RWPE1 (cell line): ENCODE results near the gene FAM171A1.
"Not testable (repeated sequence)": the region's sequence is repeated elsewhere in the genome, so short reads cannot be mapped to it uniquely, and the experiment has no call there.

Source experiments
- CTCF ChIA-PET: fragments of 350-600 bp; sonication (Branson Sonifier 250); formaldehyde crosslinking; extraction: SDS; loops from one replicate; lab custom pipeline; 2021; lab: Yijun Ruan, JAX
- POLR2A ChIA-PET: fragments of 400-600 bp; formaldehyde crosslinking; extraction: SDS; loops from one replicate; lab custom pipeline; 2020; ENCODE audit warnings: antibody characterized with exemption; ENCODE audit not compliant: low non-redundant PET; lab: Yijun Ruan, JAX
- DNase-seq: peaks from one replicate; pipeline ENCODE4 v3.0.0; 2012; ENCODE audit warnings: low spot score
- H3K27ac ChIP-seq: fragments of 450-650 bp; 2 replicates; pipeline ENCODE4 v1.5.1; 2017
- CTCF ChIP-seq: fragments of 450-650 bp; conservative IDR thresholded peaks from 2 replicates; pipeline ENCODE4 v1.5.1; 2017; ENCODE audit warnings: low read depth, mild to moderate bottlenecking

FAM171A1 gene

GRCh38 chr10:15213461-15213861, 157.6 kb downstream of the FAM171A1 start:
- ChIA-PET POLR2A (no interaction called here), CTCF (no interaction called here)
- no peak overlapping the region for H3K27ac ChIP-seq
- DNase-seq: no peak
- TF ChIP-seq CTCF: no peak

- peak; percentile 17 for DNase-seq
- CTCF ChIA-PET: no interaction called here
- TF ChIP-seq CTCF: no peak
- POLR2A ChIA-PET: interaction anchor here (0.6 kb wide), 1 partner anchor 269 kb away, joined by 5 read pairs; no protein-coding TSS in a partner anchor
- no peak overlapping the region for H3K27ac ChIP-seq
Measured at GRCh38 chr10:15211464-15211979, 159.6 kb downstream of the FAM171A1 start.

DNA sequence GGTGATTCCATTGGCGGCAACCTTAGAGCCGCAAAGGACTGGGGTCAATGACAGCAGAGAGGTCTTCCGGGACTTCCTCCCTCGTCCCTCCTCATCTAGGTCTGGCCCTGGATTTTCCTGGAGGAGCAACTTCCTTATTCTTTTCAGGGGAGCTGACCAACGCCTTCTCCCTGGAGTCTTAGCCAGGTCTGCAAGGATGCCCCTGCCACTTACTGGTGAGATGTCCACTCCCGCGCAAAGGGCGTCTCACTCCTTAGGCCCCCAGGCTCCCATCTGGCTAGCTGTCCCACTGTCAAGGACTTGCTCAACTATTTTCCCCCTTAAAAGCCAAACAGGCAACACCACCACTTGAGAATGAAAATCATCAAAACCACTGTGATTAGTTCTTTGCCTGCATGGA, 160.6 kb downstream of the FAM171A1 start:
- ChIA-PET POLR2A (no interaction called here), CTCF (interaction anchor here (0.6 kb wide), 1 partner anchor 160 kb away, joined by 3 read pairs; no protein-coding TSS in a partner anchor)
- DNase-seq: no peak
- H3K27ac ChIP-seq: no peak overlapping the region
- TF ChIP-seq CTCF: no peak

GRCh38 chr10:15209827-15210509, 161.1 kb downstream of the FAM171A1 start:
- POLR2A ChIA-PET: no interaction called here
- CTCF ChIA-PET: no interaction called here
- DNase-seq: peak; percentile 40
- TF ChIP-seq CTCF: peak; percentile 69
- H3K27ac ChIP-seq: no peak overlapping the region

- no peak for TF ChIP-seq CTCF
- ChIA-PET POLR2A (no interaction called here), CTCF (interaction anchor here (0.7 kb wide), 1 partner anchor 43 kb away, joined by 4 read pairs; no protein-coding TSS in a partner anchor)
- no peak overlapping the region for H3K27ac ChIP-seq
- no peak for DNase-seq
Measured at GRCh38 chr10:15208221-15208620, 162.9 kb downstream of the FAM171A1 start.

DNA sequence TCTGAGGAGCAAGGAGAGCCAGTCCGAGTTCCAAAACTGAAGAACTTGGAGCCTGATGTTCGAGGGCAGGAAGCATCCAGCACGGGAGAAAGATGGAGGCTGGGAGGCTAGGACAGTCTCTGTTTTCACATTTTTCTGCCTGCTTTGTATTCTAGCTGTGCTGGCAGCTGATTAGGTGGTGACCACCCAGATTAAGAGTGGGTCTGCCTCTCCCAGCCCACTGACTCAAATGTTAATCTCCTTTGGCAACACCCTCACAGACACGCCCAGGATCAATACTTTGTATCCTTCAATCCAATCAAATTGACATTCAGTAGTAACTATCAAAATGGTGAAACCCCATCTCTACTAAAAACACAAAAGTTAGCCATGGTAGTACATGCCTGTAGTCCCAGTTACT, 163.7 kb downstream of the FAM171A1 start:
- POLR2A ChIA-PET, CTCF ChIA-PET, DNase-seq, H3K27ac ChIP-seq: not testable (repeated sequence)

DNA sequence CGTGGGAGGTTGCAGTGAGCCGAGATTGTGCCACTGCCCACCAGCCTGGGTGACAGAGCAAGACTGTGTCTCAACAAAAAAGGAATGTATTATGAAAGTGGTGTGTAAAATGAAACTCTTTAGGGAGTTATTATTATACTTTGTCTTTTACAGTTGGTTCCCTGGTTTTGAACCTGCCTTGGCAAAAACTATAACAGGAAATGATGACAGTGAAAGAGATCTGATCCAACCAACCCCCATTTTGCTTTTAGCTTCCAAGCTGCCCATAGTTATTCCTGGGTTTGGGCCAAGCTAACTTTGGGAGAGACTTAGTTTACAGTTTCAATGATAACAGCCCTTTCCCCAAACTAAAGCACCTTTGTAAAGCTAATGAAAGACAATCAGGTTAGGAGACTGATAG, 168.4 kb downstream of the FAM171A1 start:
- CTCF ChIA-PET: interaction anchor here (0.6 kb wide), 1 partner anchor 52 kb away, joined by 3 read pairs; no protein-coding TSS in a partner anchor
- no peak overlapping the region for H3K27ac ChIP-seq
- TF ChIP-seq CTCF: no peak

GRCh38 chr10:15202301-15202621, 168.8 kb downstream of the FAM171A1 start:
- POLR2A ChIA-PET, DNase-seq, H3K27ac ChIP-seq: not testable (repeated sequence)
- CTCF ChIA-PET: interaction anchor here (0.6 kb wide), 1 partner anchor 53 kb away, joined by 3 read pairs; no protein-coding TSS in a partner anchor

More for the DNA sequence above, 168.4 kb downstream of the FAM171A1 start:
- POLR2A ChIA-PET: no interaction called here
- no peak for DNase-seq
